Lung (tissue), 12 donors: ENCODE results near the gene SLC25A18. TPM values are rescaled to one million over a fixed set of nuclear protein-coding genes. Genes with fewer than 3 reads are reported as not detected.

ENCODE experiments used
- ATAC-seq: fragments of 200-7000 bp; cut with Tn5 transposase; one replicate; pipeline ENCODE4 v1.9.1; 2020; ENCODE audit warnings: moderate number of reproducible peaks; ENCODE audit not compliant: insufficient read depth, low FRiP score
- DNase-seq, 3 donors: peaks; one replicate each; pipeline ENCODE4 v3.0.0-alpha.2; 2013 to 2017
- H3K27ac ChIP-seq, 2 donors: one replicate each; pipeline ENCODE4 v1.5.1; 2013; ENCODE audit warnings: mild to moderate bottlenecking in 2 of 2, moderate library complexity in 2 of 2, control low read depth in 1 of 2, inconsistent platforms in 1 of 2, low read depth in 1 of 2, low read length in 1 of 2
- H3K27me3 ChIP-seq, 3 donors: one replicate each; pipeline ENCODE4 v1.5.1; 2013; ENCODE audit warnings: low read length in 2 of 3; ENCODE audit not compliant: control insufficient read depth in 3 of 3, insufficient read depth in 3 of 3
- H3K36me3 ChIP-seq, 4 donors: one replicate each; pipeline ENCODE4 v1.5.1; 2013; ENCODE audit warnings: low read length in 4 of 4, mild to moderate bottlenecking in 1 of 4, moderate library complexity in 1 of 4; ENCODE audit not compliant: control insufficient read depth in 4 of 4, insufficient read depth in 4 of 4
- H3K4me1 ChIP-seq, 5 donors: one replicate each; pipeline ENCODE4 v1.5.1; 2013; ENCODE audit warnings: low read length in 5 of 5, mild to moderate bottlenecking in 2 of 5, moderate library complexity in 1 of 5; ENCODE audit not compliant: control insufficient read depth in 5 of 5, insufficient read depth in 5 of 5
- H3K4me3 ChIP-seq: one replicate; pipeline ENCODE4 v1.5.1; 2013; ENCODE audit warnings: mild to moderate bottlenecking, control low read depth, moderate library complexity
- H3K9ac ChIP-seq, 2 donors: one replicate each; pipeline ENCODE4 v1.5.1; 2013; ENCODE audit warnings: low read length in 2 of 2, control low read depth in 1 of 2; ENCODE audit not compliant: insufficient read depth in 1 of 2
- H3K9me3 ChIP-seq, 4 donors: one replicate each; pipeline ENCODE4 v1.5.1; 2013; ENCODE audit warnings: low read length in 3 of 4, mild to moderate bottlenecking in 1 of 4, moderate library complexity in 1 of 4; ENCODE audit not compliant: control insufficient read depth in 4 of 4, insufficient read depth in 3 of 4
- WGBS, 2 donors: extraction: QIAGEN DNeasy Blood & Tissue Kit; methylation state at CpG; one replicate each; pipeline ENCODE4 v1.1.7; 2013; 5-methylcytosine and 5-hydroxymethylcytosine counted together
- polyA plus RNA-seq, 2 donors: library from polyadenylated mRNA; stranded (reverse); fragments of 200-250 nt; gene quantifications; one replicate each; pipeline ENCODE4 v1.2.1, GENCODE V29; 2013
- total RNA-seq, 2 donors: library from RNA; depleted of rRNA in 1 of 2; stranded (reverse); fragments of >200 nt in 1 of 2; gene quantifications; one replicate each; pipeline ENCODE4 v1.2.1, GENCODE V29; 2014 to 2021
- TF ChIP-seq, protein P1 (sequence below): IDR thresholded peaks from 2 replicates; pipeline ENCODE4 v1.5.1; 2012; ENCODE audit warnings: mild to moderate bottlenecking; ENCODE audit errors: control extremely low read depth, extremely low read depth
- donor health status: control.
- donor health status: control.
- donor health status: Bipolar disorder and iron deficiency.
- donor health status: healthy.
- donor health status: DM: yes; HTN: yes; CAD: no.

Gene SLC25A18
- total and polyA plus RNA-seq, 4 donors = 0.25 to 1.3 (median 0.75) TPM; not detected in 1

DNA sequence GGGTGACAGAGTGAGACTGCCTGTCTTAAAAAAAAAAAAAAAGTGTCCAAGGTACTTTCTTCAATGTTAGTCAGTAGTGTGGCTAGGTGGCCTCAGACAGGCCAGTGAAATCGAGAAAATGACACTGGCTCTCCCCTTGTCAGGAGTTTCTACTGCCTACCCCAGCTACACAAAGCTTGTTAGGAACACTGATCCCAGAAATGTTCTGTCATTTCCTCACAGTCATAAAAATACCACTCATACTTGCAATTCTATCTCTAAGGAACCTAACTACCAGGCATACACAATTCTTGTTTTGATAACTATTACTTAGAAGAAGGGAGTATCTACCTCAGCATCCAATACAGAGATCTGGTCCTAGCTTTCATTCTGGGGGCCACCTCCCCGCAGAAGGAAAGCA lies 33.9 kb downstream of the SLC25A18 start:
- DNase-seq (no peak), ATAC-seq (no peak)
- TF ChIP-seq, protein P1, sequence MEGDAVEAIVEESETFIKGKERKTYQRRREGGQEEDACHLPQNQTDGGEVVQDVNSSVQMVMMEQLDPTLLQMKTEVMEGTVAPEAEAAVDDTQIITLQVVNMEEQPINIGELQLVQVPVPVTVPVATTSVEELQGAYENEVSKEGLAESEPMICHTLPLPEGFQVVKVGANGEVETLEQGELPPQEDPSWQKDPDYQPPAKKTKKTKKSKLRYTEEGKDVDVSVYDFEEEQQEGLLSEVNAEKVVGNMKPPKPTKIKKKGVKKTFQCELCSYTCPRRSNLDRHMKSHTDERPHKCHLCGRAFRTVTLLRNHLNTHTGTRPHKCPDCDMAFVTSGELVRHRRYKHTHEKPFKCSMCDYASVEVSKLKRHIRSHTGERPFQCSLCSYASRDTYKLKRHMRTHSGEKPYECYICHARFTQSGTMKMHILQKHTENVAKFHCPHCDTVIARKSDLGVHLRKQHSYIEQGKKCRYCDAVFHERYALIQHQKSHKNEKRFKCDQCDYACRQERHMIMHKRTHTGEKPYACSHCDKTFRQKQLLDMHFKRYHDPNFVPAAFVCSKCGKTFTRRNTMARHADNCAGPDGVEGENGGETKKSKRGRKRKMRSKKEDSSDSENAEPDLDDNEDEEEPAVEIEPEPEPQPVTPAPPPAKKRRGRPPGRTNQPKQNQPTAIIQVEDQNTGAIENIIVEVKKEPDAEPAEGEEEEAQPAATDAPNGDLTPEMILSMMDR = no peak
- Histone ChIP-seq H3K4me3 (no peak overlapping the region), H3K27me3 (no peaks in the 10 kb centered on the region), H3K36me3 (peaks cover 41 to 56% (median 51%) of the 10 kb centered on the region in 4 donors), H3K9me3 (no peaks in the 10 kb centered on the region), H3K27ac (no peak overlapping the region), H3K4me1 (no peaks in the 10 kb centered on the region), H3K9ac (no peak overlapping the region)
- WGBS, 2 donors = 99 to 100% methylated on average over 2 of the region's 2 CpGs

- H3K36me3 ChIP-seq = peaks cover 36 to 48% (median 44%) of the 10 kb centered on the region in 4 donors
- WGBS, 2 donors = 96 to 98% methylated on average over 4 of the region's 4 CpGs
Observed at GRCh38 chr22:17598318-17598717, 35.0 kb downstream of the SLC25A18 start.

GRCh38 chr22:17601031-17601430 lies 37.7 kb downstream of the SLC25A18 start:
- Histone ChIP-seq H3K27me3 (no peaks in the 10 kb centered on the region), H3K9me3 (no peaks in the 10 kb centered on the region), H3K36me3 (peaks cover 28 to 34% (median 33%) of the 10 kb centered on the region in 4 donors), H3K27ac (no peak overlapping the region), H3K4me3 (no peak overlapping the region), H3K9ac (no peak overlapping the region), H3K4me1 (no peaks in the 10 kb centered on the region)
- TF ChIP-seq, protein P1 = no peak
- whole genome bisulfite sequencing, 2 donors = 80 to 85% methylated on average over 3 of the region's 3 CpGs
- DNase-seq (no peak), ATAC-seq (no peak)

More at GRCh38 chr22:17598318-17598717, 35.0 kb downstream of the SLC25A18 start:
- H3K9me3 ChIP-seq = no peaks in the 10 kb centered on the region
- no peaks in the 10 kb centered on the region for H3K27me3 ChIP-seq
- no peak for DNase-seq
- no peak overlapping the region for H3K4me3 ChIP-seq
- H3K9ac ChIP-seq = no peak overlapping the region
- no peak for ATAC-seq
- H3K27ac ChIP-seq = no peak overlapping the region
- TF ChIP-seq, protein P1 = no peak
- H3K4me1 ChIP-seq = no peaks in the 10 kb centered on the region

DNA sequence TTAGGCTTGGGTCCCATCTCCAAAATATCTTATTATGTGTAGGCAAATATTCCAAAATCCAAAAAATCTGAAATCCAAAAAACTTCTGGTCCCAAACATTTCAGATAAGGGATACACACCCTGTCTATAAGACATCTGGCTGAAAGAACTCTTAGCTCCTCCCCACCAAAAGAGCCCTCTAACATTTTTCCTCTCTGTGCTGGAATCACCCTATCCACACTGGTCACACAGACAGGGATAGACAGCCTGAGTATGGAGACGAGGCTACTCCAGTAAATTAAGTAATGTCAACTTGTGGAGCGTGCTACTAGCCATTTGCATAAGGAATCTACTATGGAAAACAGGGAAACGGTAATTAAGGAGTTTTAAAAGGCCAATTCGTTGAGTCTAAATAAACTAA lies 40.4 kb downstream of the SLC25A18 start:
- no peak for DNase-seq
- Histone ChIP-seq H3K4me3 (no peak overlapping the region), H3K9ac (no peak overlapping the region), H3K36me3 (peaks cover 5 to 22% (median 19%) of the 10 kb centered on the region in 4 donors), H3K4me1 (peaks cover 0 to 15% (median 2%) of the 10 kb centered on the region in 5 donors), H3K9me3 (no peaks in the 10 kb centered on the region), H3K27me3 (no peaks in the 10 kb centered on the region), H3K27ac (no peak overlapping the region)
- ATAC-seq = no peak
- TF ChIP-seq, protein P1 = no peak
- WGBS, 2 donors = 92 to 93% methylated on average over 4 of the region's 4 CpGs
